HG03025 (cell line): Measurements from ENCODE around the gene UBE2D4.
A peak's percentile ranks its signal among the peaks of the same experiment; 100 is the strongest.
"Not testable (repeated sequence)": the region's sequence is repeated elsewhere in the genome, so short reads cannot be mapped to it uniquely, and the experiment has no call there.

Experiments used
- ATAC-seq: cut with Tn5 transposase; IDR thresholded peaks from one replicate; pipeline ENCODE4 v1.9.1; 2021; ENCODE audit warnings: mild to moderate bottlenecking, moderate library complexity; ENCODE audit not compliant: unreplicated experiment, low FRiP score

UBE2D4 gene

DNA sequence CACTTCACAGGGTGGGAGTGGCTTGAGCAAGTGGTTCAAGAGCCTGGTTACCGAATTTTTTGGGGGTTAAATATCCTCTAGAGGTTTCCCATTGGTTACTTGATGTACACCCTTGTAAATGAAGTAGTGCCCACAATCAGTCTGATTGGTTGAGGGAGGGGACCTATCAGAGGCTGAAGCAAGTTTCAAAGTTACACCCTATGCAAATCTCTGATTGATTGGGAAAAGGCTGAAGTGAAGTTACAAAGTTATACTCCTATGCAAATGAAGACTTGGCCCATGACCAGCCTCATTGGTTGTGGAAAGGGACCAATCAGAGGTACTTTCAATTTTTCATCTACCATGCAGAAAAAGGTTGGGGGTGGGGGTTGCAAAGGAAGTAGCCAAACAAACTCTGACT lies 34.7 kb downstream of the UBE2D4 start:
- no peak for ATAC-seq

DNA sequence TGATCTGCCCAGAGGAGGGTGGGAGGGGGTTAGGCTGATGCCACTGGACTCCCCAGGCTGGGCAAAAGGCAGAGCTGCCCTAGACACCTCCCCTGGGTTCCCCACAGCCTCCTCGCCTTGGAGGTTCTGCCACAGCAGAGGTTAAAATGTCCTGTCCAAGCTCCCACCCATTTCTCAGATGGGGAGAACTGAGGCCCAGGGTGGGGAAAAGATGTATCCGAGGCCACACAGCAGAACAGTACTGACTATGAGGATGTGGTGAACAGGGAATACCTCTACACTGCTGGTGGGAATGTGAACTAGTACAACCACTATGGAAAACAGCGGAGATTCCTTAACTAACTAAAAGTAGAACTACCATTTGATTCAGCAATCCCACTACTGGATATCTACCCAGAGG lies 40.2 kb downstream of the UBE2D4 start:
- not testable (repeated sequence) for ATAC-seq

DNA sequence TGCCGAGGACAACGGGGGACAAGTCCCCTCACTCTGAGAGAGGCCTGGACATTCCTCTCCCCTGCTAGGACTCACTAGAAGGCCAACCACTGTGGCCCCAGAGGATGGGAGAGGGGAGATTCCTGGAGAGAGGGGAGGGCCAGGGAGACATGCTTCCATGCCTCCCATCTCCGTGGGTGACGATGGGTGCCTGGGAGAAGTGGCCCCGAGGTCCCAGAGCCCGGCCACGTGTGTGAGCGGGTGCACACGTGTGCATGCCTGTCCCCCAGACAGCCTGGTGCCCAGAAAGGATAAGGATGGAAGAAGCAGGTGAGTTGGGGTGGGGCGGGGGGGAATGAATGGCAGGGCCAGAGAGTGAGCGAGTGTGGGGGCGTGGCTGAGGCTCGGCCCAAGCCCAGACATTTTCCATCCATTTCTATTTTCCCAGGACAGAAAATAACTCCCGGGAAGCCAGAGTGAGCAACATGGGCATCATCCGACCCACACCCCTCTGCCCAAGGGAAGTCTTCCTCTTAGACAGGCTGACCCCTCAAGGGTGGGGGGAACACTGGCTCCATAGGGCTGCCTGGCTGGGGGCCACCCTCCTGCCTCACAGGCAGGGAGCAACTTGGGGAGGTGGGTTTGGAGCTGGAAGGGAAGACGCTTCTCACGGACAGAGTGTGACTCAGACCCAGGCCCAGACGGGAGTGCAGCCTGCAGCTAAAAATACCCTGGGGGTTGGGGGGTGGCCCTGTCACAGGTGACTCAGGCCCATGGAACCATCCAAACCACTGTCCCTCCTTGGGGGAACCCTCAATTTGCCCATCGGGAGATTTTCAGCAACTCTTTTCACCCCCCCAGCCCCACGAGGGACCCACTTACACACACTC lies 42.2 kb downstream of the UBE2D4 start:
- ATAC-seq = not testable (repeated sequence)

DNA sequence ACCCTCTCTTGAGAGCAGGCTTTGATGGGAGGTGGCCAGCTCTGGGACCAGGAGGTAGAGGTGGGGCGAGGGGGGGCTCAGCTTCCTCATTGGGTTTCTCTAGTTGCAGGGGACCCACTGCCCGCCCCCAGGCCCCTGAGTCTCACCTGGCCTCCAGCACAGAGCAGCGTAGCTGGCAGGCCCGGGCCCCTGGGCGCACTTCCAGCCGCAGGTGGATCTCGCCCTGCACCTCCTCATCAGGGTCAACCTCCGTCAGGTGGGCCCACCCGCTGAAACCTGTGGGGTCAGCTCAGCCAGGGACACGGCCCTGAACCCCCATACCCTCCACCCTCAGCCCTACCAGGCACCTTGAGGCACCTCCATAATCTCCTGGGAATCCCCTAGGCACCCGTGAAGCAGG lies 43.4 kb downstream of the UBE2D4 start:
- not testable (repeated sequence) for ATAC-seq

DNA sequence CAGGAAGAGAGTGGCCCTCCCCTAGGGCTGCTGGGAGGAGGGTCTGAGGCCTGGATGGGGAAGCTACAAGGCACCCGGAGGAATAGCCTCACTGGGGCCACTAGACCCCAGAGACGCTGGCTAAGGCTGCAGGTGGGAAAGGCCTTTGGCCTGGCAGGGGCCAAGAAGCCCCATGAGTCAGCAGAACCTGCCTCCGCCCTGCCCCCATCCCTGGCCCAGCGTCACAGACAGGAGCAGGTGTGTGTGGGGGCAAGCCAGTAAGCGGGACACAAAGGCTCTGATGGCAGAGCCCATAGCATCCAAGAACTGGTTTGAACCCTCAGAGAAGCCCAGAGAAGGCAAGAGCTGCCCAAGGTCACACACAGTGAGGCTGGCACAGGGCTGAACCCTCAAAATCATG lies 44.5 kb downstream of the UBE2D4 start:
- not testable (repeated sequence) for ATAC-seq

DNA sequence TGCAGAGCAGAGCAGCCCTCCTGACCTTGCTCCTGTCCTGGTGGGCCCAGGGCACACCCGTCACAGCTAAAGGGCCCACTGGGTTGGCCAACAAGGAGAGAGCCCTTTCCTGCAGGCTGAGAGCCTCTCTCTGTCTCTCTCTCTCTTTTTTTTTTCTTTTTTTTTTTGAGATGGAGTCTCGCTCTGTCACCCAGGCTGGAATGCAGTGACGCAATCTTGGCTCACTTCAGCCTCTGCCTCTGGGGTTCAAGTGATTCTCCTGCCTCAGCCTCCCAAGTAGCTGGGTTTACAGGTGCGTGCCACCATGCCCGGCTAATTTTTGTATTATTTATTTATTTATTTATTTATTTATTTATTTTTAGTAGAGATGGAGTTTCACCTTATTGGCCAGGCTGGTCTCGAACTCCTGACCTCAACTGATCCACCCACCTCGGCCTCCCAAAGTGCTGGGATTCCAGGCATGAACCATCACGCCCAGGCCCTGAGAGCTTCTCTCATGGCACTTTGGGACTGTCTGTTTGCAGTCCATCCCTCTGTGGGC lies 47.9 kb downstream of the UBE2D4 start:
- ATAC-seq = not testable (repeated sequence)

DNA sequence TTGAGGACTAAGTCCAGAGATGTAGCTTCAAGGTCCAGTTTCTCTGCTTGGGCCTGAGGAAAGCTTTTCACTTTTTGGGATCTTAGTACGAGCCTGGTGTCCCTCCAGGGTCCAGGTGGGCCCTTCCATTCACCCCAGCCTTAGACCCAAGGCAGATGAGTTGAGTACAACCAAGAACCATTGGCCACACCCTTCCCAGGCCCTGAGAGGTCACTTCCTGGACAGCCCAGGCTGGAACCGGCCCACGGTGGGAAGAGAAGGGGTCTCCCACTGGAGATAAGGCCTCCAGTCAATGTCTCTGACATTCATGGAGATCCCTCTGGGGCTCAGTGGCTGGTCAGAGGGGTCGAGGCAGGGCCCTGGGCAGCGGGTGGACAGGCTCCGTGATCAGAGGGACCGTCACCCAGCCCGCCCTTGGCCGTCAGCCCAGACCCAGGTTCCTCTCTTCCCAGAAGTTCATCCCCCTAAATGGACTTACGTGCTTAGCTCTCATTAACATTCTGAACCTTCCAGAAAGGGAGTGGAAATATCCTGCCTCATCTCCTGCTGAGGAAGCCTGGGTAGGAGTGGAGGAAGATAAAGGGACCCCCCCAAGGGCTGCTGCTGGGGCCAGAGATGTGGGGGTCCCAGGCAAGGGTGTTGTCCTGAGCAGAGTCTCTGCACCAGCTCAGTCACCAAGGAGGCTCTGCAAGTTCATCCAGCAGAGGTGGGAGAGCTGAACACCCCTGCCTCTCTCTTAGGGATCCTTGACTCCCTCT lies 48.7 kb downstream of the UBE2D4 start:
- not testable (repeated sequence) for ATAC-seq

DNA sequence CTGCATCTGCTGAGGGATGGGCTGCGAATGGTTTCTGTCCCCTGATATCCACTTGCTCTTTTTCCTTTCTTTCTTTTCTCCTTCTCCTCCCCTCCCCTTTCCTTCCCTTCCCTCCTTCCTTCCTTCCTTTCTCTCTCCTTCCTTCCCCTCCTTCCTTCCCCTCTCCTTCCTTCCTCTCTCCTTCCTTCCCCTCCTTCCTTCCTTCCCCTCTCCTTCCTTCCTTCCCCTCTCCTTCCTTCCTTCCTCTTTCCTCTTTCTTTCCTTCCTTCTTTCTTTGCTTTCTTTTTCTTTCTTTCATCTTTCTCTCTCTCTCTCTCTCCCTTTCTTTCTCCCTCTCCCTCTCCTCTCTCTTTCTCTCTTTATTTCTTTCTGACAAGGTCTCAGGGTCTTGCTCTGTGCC lies 51.3 kb downstream of the UBE2D4 start:
- no peak for ATAC-seq

DNA sequence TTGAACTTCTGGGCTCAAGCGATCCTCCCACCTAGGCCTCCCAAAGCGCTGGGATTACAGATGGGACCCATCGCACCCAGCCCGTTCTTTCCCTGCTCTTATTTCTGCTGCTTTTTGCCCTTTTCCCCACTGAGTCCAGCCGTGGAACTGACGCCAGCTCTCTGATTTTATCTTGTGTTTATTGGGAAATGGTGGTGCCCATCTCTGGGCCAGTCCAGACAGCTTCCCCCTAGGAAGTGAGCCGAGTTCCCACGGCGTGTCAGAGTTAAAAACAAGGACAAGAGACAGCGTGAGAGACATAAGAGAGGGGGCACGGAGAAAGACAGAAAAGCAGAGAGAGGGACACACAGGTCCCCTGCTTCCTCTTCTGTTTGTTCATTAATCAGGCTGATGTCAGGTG lies 51.9 kb downstream of the UBE2D4 start:
- ATAC-seq = not testable (repeated sequence)

DNA sequence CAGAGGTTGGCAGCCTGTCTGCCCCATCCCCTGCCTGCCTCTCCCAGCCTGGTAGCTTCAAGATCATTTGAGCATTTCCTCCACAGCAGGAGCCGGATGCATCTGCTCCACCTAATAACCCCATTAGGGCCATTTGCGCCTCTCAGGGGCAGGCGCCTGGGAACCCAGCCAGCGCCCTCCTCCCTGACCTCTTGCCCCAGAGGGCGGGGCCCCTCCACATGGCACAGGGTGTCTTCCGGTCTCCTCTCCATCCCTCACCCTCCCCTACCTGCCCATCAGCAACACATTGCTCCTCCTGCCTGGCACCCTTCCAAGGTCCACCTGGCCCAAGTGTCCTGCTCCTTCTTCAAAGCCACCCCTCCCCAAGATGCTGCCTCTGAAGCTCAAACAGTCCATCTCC lies 56.6 kb downstream of the UBE2D4 start:
- not testable (repeated sequence) for ATAC-seq

DNA sequence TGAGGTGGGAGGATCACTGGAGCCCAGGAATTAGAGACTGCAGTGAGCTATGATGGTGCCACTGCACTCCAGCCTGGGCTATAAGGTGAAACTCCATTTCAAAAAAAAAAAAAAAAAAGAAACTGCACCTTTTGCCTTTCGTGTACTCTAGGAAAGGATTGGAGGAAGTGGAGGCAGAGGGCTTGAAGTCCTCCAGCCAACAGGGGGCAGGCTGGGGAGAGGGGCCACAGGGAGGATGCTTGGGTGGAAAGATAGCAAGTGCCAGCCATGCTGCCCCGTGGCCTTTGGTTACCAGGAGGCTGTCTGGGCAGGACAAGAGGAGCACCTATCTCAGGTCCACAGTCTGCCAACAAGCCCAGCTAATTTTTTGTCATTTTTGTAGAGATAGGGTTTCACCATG lies 57.5 kb downstream of the UBE2D4 start:
- ATAC-seq = not testable (repeated sequence)

DNA sequence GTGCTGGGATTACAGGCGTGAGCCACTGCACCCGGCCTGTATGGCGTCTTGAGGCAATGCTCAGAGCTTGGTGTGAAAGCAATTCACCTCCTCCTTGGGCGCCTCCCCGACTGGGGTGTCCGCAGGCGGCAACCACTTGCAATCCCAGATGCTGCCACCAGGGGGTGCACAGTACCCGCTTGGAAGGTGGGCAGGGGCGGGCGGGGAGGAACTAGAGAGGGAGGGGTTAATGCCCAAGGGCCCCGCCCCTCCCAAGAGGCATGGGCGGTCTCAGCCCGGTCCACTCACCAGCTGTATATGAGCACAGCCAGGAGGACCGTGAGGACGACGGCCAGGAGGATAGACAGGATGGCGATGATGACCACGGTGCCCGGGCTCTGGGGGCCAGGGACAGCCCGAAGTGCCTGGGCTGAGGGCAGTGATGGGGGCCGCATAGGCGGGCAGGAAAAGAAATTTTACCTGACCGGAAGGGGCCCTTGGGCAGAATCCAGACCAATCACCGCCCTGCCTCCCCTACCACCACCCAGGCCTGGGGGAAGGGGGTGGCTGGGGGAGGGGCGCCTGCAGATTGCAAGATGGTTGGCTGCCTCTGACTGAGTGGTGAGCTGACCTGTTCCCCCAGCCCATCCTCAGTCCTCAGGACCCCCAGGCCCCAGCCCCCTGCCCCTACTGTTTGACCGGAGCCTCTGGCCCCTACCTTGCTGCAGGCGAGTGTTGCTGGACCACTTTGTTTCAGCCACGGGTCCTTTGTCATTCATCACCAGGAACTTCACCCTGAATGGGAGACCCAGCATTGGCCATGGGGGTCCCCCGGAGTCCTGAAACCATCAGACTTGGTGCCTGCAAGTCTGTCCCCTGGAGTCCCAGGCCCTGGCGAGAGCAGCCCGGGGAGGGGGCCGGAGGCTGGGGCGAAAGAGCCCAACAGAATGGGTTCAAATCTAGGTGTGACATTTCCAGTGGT lies 59.9 kb downstream of the UBE2D4 start:
- ATAC-seq = peak; percentile 79

DNA sequence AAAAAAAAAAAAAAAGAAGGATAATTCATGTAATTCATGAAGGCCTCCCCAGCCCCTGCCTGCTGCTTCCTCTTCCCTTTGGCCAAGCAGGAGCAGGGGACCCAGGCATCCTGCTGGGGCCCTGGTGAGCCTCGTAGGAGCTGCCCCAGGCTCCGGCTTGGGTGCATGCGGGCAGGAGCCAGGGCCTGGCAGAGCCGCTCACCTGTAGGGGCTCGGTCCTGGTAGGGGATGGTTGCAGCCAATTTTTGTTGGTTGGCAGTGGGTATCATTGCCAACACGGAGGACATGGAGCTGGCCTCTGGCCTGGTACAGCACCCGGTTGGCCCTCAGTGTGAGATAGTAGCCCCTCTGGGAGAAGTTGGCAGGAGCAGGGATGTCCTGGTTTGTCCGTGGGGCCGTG lies 61.2 kb downstream of the UBE2D4 start:
- ATAC-seq = not testable (repeated sequence)

DNA sequence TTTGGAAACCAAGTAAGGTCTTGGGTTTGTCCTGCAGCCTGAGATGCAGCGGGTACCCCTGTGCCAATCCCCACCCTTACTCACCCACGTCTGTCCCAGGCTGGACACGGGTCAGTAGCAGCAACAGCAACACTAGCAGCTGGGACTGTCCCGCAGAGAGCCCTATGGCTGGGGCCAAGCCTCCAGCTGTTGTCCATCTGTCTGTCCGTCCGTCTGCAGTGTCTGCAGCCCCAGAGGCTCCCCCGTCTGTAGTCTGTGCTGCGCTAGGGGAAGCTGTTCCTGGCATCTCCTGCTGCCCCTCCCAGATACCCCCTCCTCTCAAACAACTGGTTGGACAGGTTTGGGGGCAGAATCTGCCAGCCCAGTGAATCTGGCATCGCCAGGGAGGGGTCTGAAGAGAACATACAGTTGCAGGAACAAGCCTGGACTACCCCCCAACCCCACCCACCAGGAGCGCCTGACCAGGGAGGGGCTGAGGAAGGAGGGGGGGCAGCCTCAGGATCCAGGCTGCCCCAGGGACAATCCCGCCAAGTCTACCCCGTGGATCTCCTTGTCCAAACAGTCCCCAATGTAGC lies 63.9 kb downstream of the UBE2D4 start:
- ATAC-seq = not testable (repeated sequence)

DNA sequence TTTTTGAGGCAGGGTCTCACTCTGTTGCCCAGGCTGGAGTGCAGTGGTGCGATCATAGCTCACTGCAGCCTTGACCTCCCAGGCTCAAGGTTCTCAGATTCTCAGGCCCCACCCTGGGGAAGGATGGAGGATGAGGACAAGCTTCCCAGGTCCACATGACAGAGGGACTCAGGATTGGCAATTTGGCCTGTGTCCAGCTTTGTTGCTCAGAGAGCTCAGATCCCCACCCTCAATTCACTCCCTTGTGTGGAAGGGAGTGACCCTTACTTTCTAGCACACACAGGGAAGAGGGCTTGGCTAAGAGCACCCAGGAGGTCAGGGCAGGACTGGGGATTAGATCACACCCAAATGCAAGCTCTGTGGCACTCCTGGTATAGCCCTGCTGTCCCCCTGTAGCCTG lies 64.6 kb downstream of the UBE2D4 start:
- ATAC-seq = not testable (repeated sequence)

DNA sequence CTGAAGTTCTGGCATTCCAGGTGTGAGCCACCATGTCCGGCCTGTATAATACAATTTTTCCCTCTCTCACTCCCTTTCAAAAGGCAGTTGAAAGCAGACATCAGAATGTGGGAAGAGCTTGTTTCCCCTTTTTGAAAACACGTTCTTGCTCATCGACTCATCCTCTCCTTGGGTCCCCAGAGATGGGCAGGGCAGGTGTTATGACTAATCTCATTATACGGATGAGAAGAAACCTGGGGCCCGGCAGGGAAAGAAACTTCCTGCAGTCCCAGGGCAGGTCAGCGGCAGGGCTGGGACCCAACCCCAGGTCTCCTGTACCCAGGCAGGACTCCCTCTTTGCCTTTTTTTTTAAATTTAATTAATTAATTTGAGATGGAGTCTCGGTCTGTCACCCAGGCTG lies 66.7 kb downstream of the UBE2D4 start:
- peak; percentile 77 for ATAC-seq

DNA sequence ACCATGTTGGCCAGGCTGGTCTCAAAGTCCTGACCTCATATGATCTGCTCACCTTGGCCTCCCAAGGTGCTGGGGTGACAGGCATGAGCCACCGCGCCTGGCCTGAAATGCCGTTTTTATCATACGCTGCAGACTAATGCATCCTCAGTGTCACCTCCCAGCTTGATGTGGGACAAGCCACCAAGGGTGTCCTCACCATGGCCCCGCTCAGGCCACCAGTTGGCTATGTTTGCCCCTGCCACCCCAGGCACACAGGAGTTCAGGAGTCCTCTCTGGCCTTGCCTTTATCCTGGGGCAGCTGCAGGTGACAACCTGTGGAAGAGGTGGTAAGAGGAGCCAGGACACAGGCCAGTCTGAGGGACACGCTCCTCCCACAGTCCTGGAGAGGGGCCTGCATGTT lies 68.4 kb downstream of the UBE2D4 start:
- ATAC-seq = not testable (repeated sequence)

DNA sequence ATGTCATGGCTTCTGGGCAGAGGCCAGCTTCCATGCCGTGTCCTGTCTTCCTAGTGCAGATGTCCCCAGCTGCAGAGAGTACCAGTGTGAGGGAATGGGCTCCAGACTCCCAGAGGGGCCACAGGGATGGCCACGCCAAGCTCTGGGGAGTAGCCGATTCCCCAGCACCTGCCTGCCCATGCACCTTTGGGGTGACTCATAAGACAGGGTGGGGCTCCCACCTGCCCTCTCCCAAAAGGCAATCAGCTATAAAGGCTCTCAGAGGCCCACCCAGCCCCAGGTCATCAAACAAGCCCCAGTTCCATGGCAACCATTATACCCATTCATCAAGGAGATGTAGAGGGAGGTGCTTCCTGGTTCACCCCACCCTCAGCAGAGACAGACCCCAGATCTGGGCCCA lies 71.3 kb downstream of the UBE2D4 start, which contains the start of gene SPDYE1:
Gene SPDYE1 (plus strand): TSS at position 366 of the 400 bp plus-strand sequence. CDS start 2,053 bp downstream, outside the sequence.
- ATAC-seq = not testable (repeated sequence)
